Measurements from ENCODE around the gene GET3.

DNA sequence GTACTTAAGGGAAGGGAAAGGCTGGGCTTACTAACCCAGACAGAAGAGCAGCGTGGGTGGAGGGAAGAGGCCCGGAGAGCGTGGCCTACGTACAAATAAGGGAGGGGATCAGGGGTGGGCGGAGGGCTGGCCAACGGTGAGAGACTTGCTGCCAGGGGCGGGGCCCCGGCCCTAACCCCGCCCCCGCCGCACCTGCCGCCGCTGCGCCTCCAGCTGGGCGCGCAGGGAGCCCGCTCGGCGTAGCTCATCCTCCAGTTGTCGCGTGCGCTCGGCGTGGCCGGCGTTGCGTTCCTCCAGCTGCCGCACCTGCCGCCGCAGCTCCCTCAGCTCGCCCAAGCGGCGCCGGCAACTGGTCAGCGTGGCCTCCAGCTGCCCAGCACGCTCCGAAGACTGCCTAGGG is 32.4 kb downstream of the GET3 start:
- TF ChIP-seq CTCF (IDR thresholded peaks at IDR 0.05; ENCODE audit: insufficient read depth, low read length, poor library complexity, severe bottlenecking) (no peak), EZH2phosphoT487 (conservative IDR thresholded peaks at IDR 0.05; ENCODE audit: low read length) (no peak)

Measured in SU-DHL-6 (cell line).